Gastrocnemius medialis (tissue), 4 donors: ENCODE measurements around the gene CEACAM7. TPM values are rescaled to one million over a fixed set of nuclear protein-coding genes. Genes with fewer than 3 reads are reported as not detected.

Source experiments
- ATAC-seq, 2 donors: fragments of 150-250 bp; one replicate each; pipeline ENCODE4 v1.9.1; 2016
- DNase-seq, 2 donors: peaks; one replicate each; pipeline ENCODE4 v3.0.0-alpha.2; 2019
- H3K27ac ChIP-seq, 4 donors: fragments of 200-600 bp; sonication (generic); 1 replicate in 1 of 4; 2 replicates in 3 of 4; pipeline ENCODE4 v1.5.1; 2016 to 2018; ENCODE audit warnings: mild to moderate bottlenecking in 2 of 4, moderate library complexity in 1 of 4
- H3K27me3 ChIP-seq, 3 donors: fragments of 200-600 bp; sonication (generic) in 2 of 3; 1 replicate in 1 of 3; 2 replicates in 2 of 3; pipeline versions ENCODE4 v1.5.1 to v1.6.0; 2016 to 2019; ENCODE audit warnings: mild to moderate bottlenecking in 1 of 3, moderate library complexity in 1 of 3
- H3K36me3 ChIP-seq, 2 donors: fragments of 200-600 bp; sonication (generic) in 1 of 2; one replicate each; pipeline ENCODE4 v1.5.1; 2017 to 2018
- H3K4me1 ChIP-seq, 2 donors: fragments of 200-600 bp; sonication (generic) in 1 of 2; one replicate each; pipeline ENCODE4 v1.5.1; 2016 to 2017; ENCODE audit warnings: mild to moderate bottlenecking in 2 of 2
- H3K4me3 ChIP-seq, 4 donors: fragments of 200-600 bp; sonication (generic) in 3 of 4; 1 replicate in 1 of 4; 2 replicates in 3 of 4; pipeline ENCODE4 v1.5.1; 2016 to 2019; ENCODE audit warnings: mild to moderate bottlenecking in 2 of 4
- H3K9me3 ChIP-seq, 3 donors: fragments of 200-600 bp; sonication (generic) in 2 of 3; 1 replicate in 1 of 3; 2 replicates in 2 of 3; pipeline ENCODE4 v1.5.1; 2016 to 2019
- CTCF ChIP-seq, 5 experiments: fragments of 450-650 bp in 3 of 5; fragments of 200-600 bp in 2 of 5; sonication (generic) in 2 of 5; IDR thresholded peaks in 4 of 5; conservative IDR thresholded peaks in 1 of 5; 1 replicate in 4 of 5; 2 replicates in 1 of 5; pipeline ENCODE4 v1.5.1; 2016 to 2019; ENCODE audit warnings: antibody characterized with exemption in 5 of 5, mild to moderate bottlenecking in 3 of 5, moderate library complexity in 3 of 5
- POLR2A ChIP-seq, 2 donors: fragments of 450-650 bp; IDR thresholded peaks; one replicate each; pipeline ENCODE4 v1.6.1; 2017; ENCODE audit warnings: antibody characterized with exemption in 2 of 2, mild to moderate bottlenecking in 2 of 2, moderate library complexity in 2 of 2
- in situ Hi-C, 4 donors: fragments of 200-750 bp; cut with MboI; loops; one replicate each; pipeline versions ENCODE4 v1.15.0 to v1.8.0; 2017; ENCODE audit warnings: low sequenced_read_pairs in 4 of 4
- intact Hi-C: fragments of 100-400 bp; cut with DNase I; formaldehyde crosslinking; loops from one replicate; pipeline ENCODE4 v1.15.1; 2023; ENCODE audit warnings: low total_unique reads
- total RNA-seq, 4 donors: library from RNA; depleted of rRNA; stranded (reverse); fragments of >200 nt; gene quantifications; one replicate each; pipeline versions ENCODE4 v1.1.0 to v1.2.3, GENCODE V29; 2016

The CEACAM7 gene
- total RNA-seq, 4 donors from 2014 or later = 5.7 TPM; not detected in 3

- ATAC-seq (no peak), DNase-seq (no peak)
- no peaks in the 10 kb centered on the region for H3K36me3 ChIP-seq
- no peaks in the 10 kb centered on the region for H3K27me3 ChIP-seq
- TF ChIP-seq CTCF (IDR thresholded peaks at IDR 0.05 in 4 of 5, conservative IDR thresholded peaks at IDR 0.05 in 1 of 5) (no peak), POLR2A (IDR thresholded peaks at IDR 0.05) (no peak)
- no peak overlapping the region for H3K27ac ChIP-seq
- intact Hi-C loops (no loop called here), in situ Hi-C loops (no loop called here)
- H3K4me1 ChIP-seq = no peaks in the 10 kb centered on the region
- H3K4me3 ChIP-seq = no peak overlapping the region
- no peaks in the 10 kb centered on the region for H3K9me3 ChIP-seq
Observed at GRCh38 chr19:41638641-41639081, 49.4 kb downstream of the CEACAM7 start.

- Histone ChIP-seq H3K9me3 (no peaks in the 10 kb centered on the region), H3K27me3 (no peaks in the 10 kb centered on the region), H3K27ac (no peak overlapping the region), H3K4me3 (no peak overlapping the region), H3K4me1 (no peaks in the 10 kb centered on the region), H3K36me3 (no peaks in the 10 kb centered on the region)
- in situ Hi-C loops (no loop called here), intact Hi-C loops (no loop called here)
- ATAC-seq = no peak
- TF ChIP-seq CTCF (IDR thresholded peaks at IDR 0.05 in 4 of 5, conservative IDR thresholded peaks at IDR 0.05 in 1 of 5) = no peak
- TF ChIP-seq POLR2A (IDR thresholded peaks at IDR 0.05) = no peak
- DNase-seq = no peak
Observed at GRCh38 chr19:41637484-41637883, 50.6 kb downstream of the CEACAM7 start.

DNA sequence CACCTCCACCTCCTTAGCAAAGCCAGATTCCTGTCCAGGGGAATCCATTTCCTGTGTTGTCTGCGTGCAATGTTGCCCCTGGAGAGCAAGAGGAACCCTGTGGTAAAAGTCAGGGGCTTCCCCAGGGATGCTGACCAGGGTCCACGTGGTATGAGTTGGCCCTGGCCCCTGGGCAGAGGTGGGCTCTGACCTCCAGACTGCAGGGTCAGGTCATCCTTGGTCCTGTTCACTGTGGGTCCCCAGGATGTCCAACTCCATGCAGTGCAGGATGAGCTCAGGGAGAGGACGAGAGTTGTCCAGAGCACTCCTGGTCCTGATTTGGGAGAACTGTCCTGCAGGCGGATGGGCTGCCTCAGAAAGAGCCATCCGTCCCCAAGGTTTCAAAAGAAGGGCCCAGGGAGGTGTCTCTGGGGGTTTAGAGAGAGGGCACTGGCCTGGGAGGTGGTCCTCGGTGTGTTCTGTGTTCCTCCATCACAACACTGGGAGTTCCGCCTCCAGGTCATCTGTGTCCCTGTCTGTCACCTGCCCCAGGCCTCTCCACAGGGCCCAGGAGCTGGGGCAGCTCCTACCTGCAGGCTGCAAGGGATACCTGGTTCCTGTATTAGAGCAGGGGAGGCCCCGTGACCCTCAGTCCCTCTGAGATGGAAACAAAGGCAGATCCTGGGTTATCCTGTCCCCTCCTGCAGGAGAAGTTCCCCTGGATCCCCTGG, 59.9 kb downstream of the CEACAM7 start:
- no peaks in the 10 kb centered on the region for H3K4me1 ChIP-seq
- no peaks in the 10 kb centered on the region for H3K36me3 ChIP-seq
- no peaks in the 10 kb centered on the region for H3K9me3 ChIP-seq
- H3K27ac ChIP-seq = no peak overlapping the region
- H3K27me3 ChIP-seq = no peaks in the 10 kb centered on the region
- DNase-seq (no peak), ATAC-seq (no peak)
- in situ Hi-C loops = no loop called here
- no peak overlapping the region for H3K4me3 ChIP-seq
- no peak for TF ChIP-seq POLR2A (IDR thresholded peaks at IDR 0.05)
- no peak for TF ChIP-seq CTCF (IDR thresholded peaks at IDR 0.05 in 4 of 5, conservative IDR thresholded peaks at IDR 0.05 in 1 of 5)
- intact Hi-C loops = no loop called here

DNA sequence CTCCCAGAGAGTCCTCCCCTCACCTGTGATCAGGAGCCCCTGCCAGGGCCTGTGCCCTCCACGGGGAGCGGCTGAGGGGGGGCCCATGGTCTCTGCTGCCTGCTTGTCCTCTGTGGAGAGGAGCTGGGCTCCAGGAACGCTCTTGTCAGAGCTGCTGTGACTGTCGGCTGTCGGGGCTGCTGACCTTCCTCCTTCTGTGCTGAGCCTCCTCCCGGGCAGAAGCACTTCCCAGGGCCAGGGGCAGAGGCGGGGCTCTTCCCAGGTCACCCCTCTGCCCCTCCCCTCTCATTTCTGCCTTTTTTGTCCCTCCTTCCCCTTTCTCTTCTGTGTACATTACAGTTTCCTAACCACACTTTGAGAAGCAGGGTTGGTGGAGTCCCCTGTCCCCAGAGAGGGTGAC, 61.2 kb downstream of the CEACAM7 start, which contains the start of gene CEACAM4:
Gene CEACAM4, minus strand, starts transcription at position 198 of the 400 bp plus-strand sequence. Its CDS starts 111 bp downstream, at position 87.
- TF ChIP-seq POLR2A (IDR thresholded peaks at IDR 0.05) (peak in 1 of 2 donors; percentile 39), CTCF (IDR thresholded peaks at IDR 0.05 in 4 of 5, conservative IDR thresholded peaks at IDR 0.05 in 1 of 5) (no peak)
- Histone ChIP-seq H3K4me3 (no peak within 1 kb of the TSS), H3K9me3 (no peaks in the 10 kb centered on the region), H3K27me3 (no peaks in the 10 kb centered on the region), H3K4me1 (no peaks in the 10 kb centered on the region), H3K36me3 (no peaks in the 10 kb centered on the region), H3K27ac (no peak within 1 kb of the TSS)
- ATAC-seq = no peak
- in situ Hi-C loops = no loop called here
- intact Hi-C loops = no loop called here
- peak in 1 of 2 donors; percentile 29 for DNase-seq
